K562 (cell line): ENCODE results near the gene CRIP1. TPM values are rescaled to one million over a fixed set of nuclear protein-coding genes. Genes with fewer than 3 reads are reported as not detected.

ENCODE experiments used
- ATAC-seq: fragments of 200-7000 bp; cut with Tn5 transposase; 3 replicates; pipeline ENCODE4 v1.9.1; 2020; ENCODE audit warnings: moderate library complexity
- BruUV-seq: library from RNA; stranded (reverse); fragments of 400-500 nt; replicated peaks from 2 replicates; lab custom pipeline; 2021; lab: Mats Ljungman, UMichigan
- CTCF ChIA-PET: fragments of 300-600 bp; formaldehyde crosslinking; extraction: SDS; loops from one replicate; lab custom pipeline; 2021; ENCODE audit warnings: low intra/inter-chr PET ratio; lab: Yijun Ruan, JAX
- POLR2A ChIA-PET: fragments of 300-600, 350-650 bp; sonication (Branson Sonifier 250); formaldehyde crosslinking; extraction: SDS; loops from one replicate; lab custom pipeline; 2021; ENCODE audit warnings: antibody characterized with exemption, inconsistent platforms; lab: Yijun Ruan, JAX
- DNase-seq, 4 experiments: peaks; one replicate each; pipeline versions ENCODE4 v3.0.0 to v3.0.0-alpha.2; 2011 to 2018; ENCODE audit warnings: low spot score in 3 of 4, mixed read lengths in 3 of 4; ENCODE audit errors: extremely low read depth in 1 of 4
- FAIRE-seq: peaks from 2 replicates; lab custom pipeline; 2011; peaks lifted over from hg19 to GRCh38; lab: Jason Lieb, UNC
- H2AFZ ChIP-seq: 2 replicates; pipeline ENCODE4 v1.6.0; 2011; ENCODE audit warnings: low read depth, low read length, control low read depth, inconsistent platforms
- H3K27ac ChIP-seq: fragments of 200-600 bp; 3 replicates; pipeline ENCODE4 v1.8.0; 2011; ENCODE audit warnings: low read depth, mild to moderate bottlenecking, control low read depth, inconsistent platforms, low read length, moderate library complexity, mixed read lengths; ENCODE audit errors: extremely low read depth
- H3K27me3 ChIP-seq, 2 experiments: fragments of 300-600 bp in 1 of 2; 2 replicates in 1 of 2; 3 replicates in 1 of 2; pipeline versions ENCODE4 v1.6.0 to v1.8.0; 2011; ENCODE audit warnings: inconsistent platforms in 2 of 2, low read length in 2 of 2, mild to moderate bottlenecking in 1 of 2, mixed read lengths in 1 of 2, moderate library complexity in 1 of 2; ENCODE audit not compliant: control insufficient read depth in 2 of 2, insufficient read depth in 2 of 2
- H3K36me3 ChIP-seq: fragments of 300-600 bp; 3 replicates; pipeline ENCODE4 v1.8.0; 2011; ENCODE audit warnings: mild to moderate bottlenecking, low read length, inconsistent platforms; ENCODE audit not compliant: control insufficient read depth, insufficient read depth
- H3K4me1 ChIP-seq, 2 experiments: fragments of 200-600 bp in 1 of 2; replicated peaks in 1 of 2; 2 replicates in 1 of 2; 3 replicates in 1 of 2; pipeline versions ENCODE4 v1.5.1 to v1.8.0; 2011; ENCODE audit warnings: inconsistent platforms in 2 of 2, low read length in 2 of 2, mild to moderate bottlenecking in 1 of 2, mixed read lengths in 1 of 2, moderate library complexity in 1 of 2; ENCODE audit not compliant: control insufficient read depth in 2 of 2, insufficient read depth in 2 of 2
- H3K4me2 ChIP-seq: 2 replicates; pipeline ENCODE4 v1.6.1; 2011; ENCODE audit warnings: low read length, control low read depth, inconsistent platforms, mixed read lengths; ENCODE audit not compliant: insufficient read depth
- H3K4me3 ChIP-seq: fragments of 200-600 bp; sonication (generic), shearing (Covaris generic); 2 replicates; pipeline ENCODE4 v1.5.1; 2016; ENCODE audit warnings: control low read depth, inconsistent platforms
- H3K79me2 ChIP-seq: fragments of 200-600 bp; 3 replicates; pipeline ENCODE4 v1.8.0; 2011; ENCODE audit warnings: low read length, inconsistent platforms; ENCODE audit not compliant: control insufficient read depth, insufficient read depth
- H3K9ac ChIP-seq, 2 experiments: 2 replicates each; pipeline versions ENCODE4 v1.6.0 to v1.6.1; 2011; ENCODE audit warnings: low read depth in 2 of 2, low read length in 2 of 2, control low read depth in 1 of 2, inconsistent platforms in 1 of 2, mild to moderate bottlenecking in 1 of 2, mixed read lengths in 1 of 2; ENCODE audit not compliant: insufficient read depth in 1 of 2
- H3K9me1 ChIP-seq: one replicate; pipeline ENCODE4 v1.6.0; 2011; ENCODE audit warnings: inconsistent platforms, mild to moderate bottlenecking, low read length, moderate library complexity; ENCODE audit not compliant: control insufficient read depth, insufficient read depth
- H3K9me3 ChIP-seq: replicated peaks from 2 replicates; pipeline ENCODE4 v1.5.1; 2011; ENCODE audit warnings: low read depth, low read length, inconsistent platforms; ENCODE audit not compliant: control insufficient read depth, insufficient read depth
- H4K20me1 ChIP-seq: replicated peaks from 2 replicates; pipeline ENCODE4 v1.6.1; 2011; ENCODE audit warnings: low read length, inconsistent platforms, mixed read lengths; ENCODE audit not compliant: control insufficient read depth, insufficient read depth
- CBFA2T3 ChIP-seq: fragments of 450-650 bp; IDR thresholded peaks from 2 replicates; pipeline ENCODE4 v1.6.1; 2017
- E2F6 ChIP-seq, 2 experiments: IDR thresholded peaks; 2 replicates each; pipeline ENCODE4 v1.6.1; 2011; ENCODE audit warnings: borderline replicate concordance in 1 of 2, control low read depth in 1 of 2, low read depth in 1 of 2, low read length in 1 of 2, mild to moderate bottlenecking in 1 of 2, mixed read lengths in 1 of 2, moderate library complexity in 1 of 2; ENCODE audit not compliant: insufficient read depth in 1 of 2, insufficient read length in 1 of 2, poor library complexity in 1 of 2, severe bottlenecking in 1 of 2; ENCODE audit errors: extremely low read depth in 1 of 2
- EGR1 ChIP-seq: fragments of 450-650 bp; conservative IDR thresholded peaks from 2 replicates; pipeline ENCODE4 v1.6.1; 2017; ENCODE audit warnings: mild to moderate bottlenecking
- KLF1 ChIP-seq: fragments of 450-650 bp; IDR thresholded peaks from 2 replicates; pipeline ENCODE4 v1.6.1; 2016; ENCODE audit warnings: missing genetic modification characterization, missing compliant biosample characterization
- MNT ChIP-seq, 2 experiments: fragments of 450-650 bp; conservative IDR thresholded peaks; 2 replicates each; pipeline ENCODE4 v1.6.1; 2017; ENCODE audit warnings: mild to moderate bottlenecking in 2 of 2, moderate library complexity in 2 of 2
- MXD1 ChIP-seq: fragments of 250-450 bp; sonication (Bioruptor Pico); IDR thresholded peaks from 2 replicates; pipeline ENCODE4 v1.8.0; 2021; ENCODE audit warnings: borderline replicate concordance, mild to moderate bottlenecking, moderate library complexity; ENCODE audit not compliant: poor library complexity, severe bottlenecking
- NRF1 ChIP-seq, 2 experiments: fragments of 450-650 bp; IDR thresholded peaks in 1 of 2; conservative IDR thresholded peaks in 1 of 2; 2 replicates each; pipeline ENCODE4 v1.6.1; 2014; ENCODE audit warnings: mild to moderate bottlenecking in 2 of 2
- SAFB ChIP-seq: fragments of 200-400 bp; formaldehyde crosslinking; IDR thresholded peaks from 2 replicates; pipeline ENCODE4 v1.6.1; 2017; ENCODE audit warnings: low read depth, low read length, borderline replicate concordance
- XRCC5 ChIP-seq: fragments of 200-400 bp; formaldehyde crosslinking; IDR thresholded peaks from 2 replicates; pipeline ENCODE4 v1.6.1; 2017; ENCODE audit warnings: low read depth, mild to moderate bottlenecking, low read length
- ZBTB7A ChIP-seq: IDR thresholded peaks from 2 replicates; pipeline ENCODE4 v1.6.1; 2011; ENCODE audit warnings: low read depth, mild to moderate bottlenecking, low read length, moderate library complexity, borderline replicate concordance; ENCODE audit not compliant: control insufficient read depth
- ZNF3 ChIP-seq: fragments of 250-450 bp; sonication (Bioruptor Pico); IDR thresholded peaks from 2 replicates; pipeline ENCODE4 v1.5.0; 2021; ENCODE audit warnings: mild to moderate bottlenecking, moderate library complexity
- WGBS: fragments of 100-300 bp; shearing (Covaris generic); methylation state at CpG from one replicate; pipeline ENCODE4 v1.1.6; 2016; ENCODE audit warnings: low coverage, mixed read lengths; ENCODE audit not compliant: insufficient coverage; ENCODE audit errors: missing lambda C conversion rate; 5-methylcytosine and 5-hydroxymethylcytosine counted together
- in situ Hi-C: fragments of 300-500 bp; cut with MboI; formaldehyde crosslinking; loops from 4 replicates; pipeline ENCODE4 v1.15.0; 2018; ENCODE audit warnings: inconsistent platforms, mixed read lengths
- intact Hi-C: fragments of 100-400 bp; cut with micrococcal nuclease; formaldehyde crosslinking; loops from 2 replicates; pipeline ENCODE4 v1.14.2; 2022
- polyA plus RNA-seq, 8 experiments: library from polyadenylated mRNA; depleted of rRNA in 4 of 8; stranded (reverse) in 5 of 8; unstranded in 3 of 8; fragments of >200 nt; fragmentation: Nextera tagmentation in 2 of 8; fragmentation: Illumina TruSeq in 1 of 8; extraction: Ambion mirVana in 2 of 8; extraction: Trizol in 1 of 8; gene quantifications; 2 replicates each; pipeline versions ENCODE4 v1.2.1 to v1.2.3, GENCODE V29; 2011 to 2014; ENCODE audit warnings: inconsistent platforms in 1 of 8, missing spikeins in 1 of 8
- total RNA-seq, 7 experiments: library from RNA; depleted of rRNA in 6 of 7; stranded (reverse); fragments of >200 nt in 6 of 7; fragmentation: Illumina TruSeq in 2 of 7; extraction: Trizol in 2 of 7; gene quantifications; 2 replicates each; pipeline versions ENCODE4 v1.2.1 to v1.2.3, GENCODE V29; 2011 to 2021; ENCODE audit warnings: low replicate concordance in 1 of 7

CRIP1 gene
- total and polyA plus RNA-seq, 9 of the 15 experiments (the other 6 are each of a cell fraction or from before 2014, with no cell fraction given): 0.11 to 0.58 (median 0.14) TPM; not detected in 6

GRCh38 chr14:105529569-105530284 is 43.0 kb downstream of the CRIP1 start:
- in situ Hi-C loops: no loop called here
- no peak for ATAC-seq
- Histone ChIP-seq H3K4me1 (peaks cover 0 to 57% of the 10 kb centered on the region in 2 experiments; a peak in 2 of 5 replicates), H3K9me1 (no peaks in the 10 kb centered on the region), H4K20me1 (no peaks in the 10 kb centered on the region), H3K9ac (no peak overlapping the region; a peak in 1 of 4 replicates), H3K79me2 (no peaks in the 10 kb centered on the region), H3K4me3 (no peak overlapping the region), H3K27me3 (peaks cover 2 to 39% of the 10 kb centered on the region in 2 experiments; a peak in 2 of 5 replicates), H3K27ac (no peak overlapping the region), H2AFZ (no peak overlapping the region), H3K36me3 (no peaks in the 10 kb centered on the region), H3K9me3 (no peaks in the 10 kb centered on the region), H3K4me2 (no peak overlapping the region)
- WGBS: 10% methylated on average over 26 of the region's 63 CpGs
- ChIA-PET POLR2A (no interaction called here), CTCF (no interaction called here)
- FAIRE-seq: no peak
- BruUV-seq: no TSS peak
- peak in 2 of 4 experiments; percentile 43 to 49 for DNase-seq
- intact Hi-C loops: loop anchor here (5.0 to 10.0 kb wide), 3 partner anchors 55 to 437 kb away; partner anchors contain the start of gene CRIP2
- TF ChIP-seq SAFB: peak; percentile 42; the same call in 1 of the 2 replicates
- TF ChIP-seq EGR1: 0 out of 2 replicates have a peak, but pooled peaks have one; percentile 13
- no peak for TF ChIP-seq KLF1
- TF ChIP-seq NRF1 (conservative IDR thresholded peaks at IDR 0.05 in 1 of 2, IDR thresholded peaks at IDR 0.05 in 1 of 2): no peak
- TF ChIP-seq CBFA2T3: peak; percentile 9; the same call in 1 of the 2 replicates
- no peak for TF ChIP-seq ZNF3
- TF ChIP-seq XRCC5: no peak
- peak; percentile 6; the same call in 1 of the 2 replicates for TF ChIP-seq ZBTB7A
- TF ChIP-seq MNT (conservative IDR thresholded peaks at IDR 0.05): no peak
- peak in 1 of 2 experiments; percentile 81 for TF ChIP-seq E2F6 (IDR thresholded peaks at IDR 0.05; ENCODE audit: borderline replicate concordance in 1 of 2, extremely low read depth in 1 of 2, insufficient read depth in 1 of 2, insufficient read length in 1 of 2, low read depth in 1 of 2, low read length in 1 of 2, poor library complexity in 1 of 2, severe bottlenecking in 1 of 2)
- TF ChIP-seq MXD1 (CRISPR knock-in tag): no peak
